Epithelial cell of esophagus (primary cell): ENCODE measurements around the gene PARP14.
"Not testable (repeated sequence)": the region's sequence is repeated elsewhere in the genome, so short reads cannot be mapped to it uniquely, and the experiment has no call there.

Source experiments
- DNase-seq: peaks from one replicate; pipeline ENCODE4 v3.0.0; 2010; ENCODE audit warnings: low read depth
- H3K4me3 ChIP-seq: 2 replicates; pipeline ENCODE4 v1.5.1; 2011; ENCODE audit warnings: mild to moderate bottlenecking, low read length, control low read depth
- CTCF ChIP-seq: IDR thresholded peaks from 2 replicates; pipeline ENCODE4 v1.5.1; 2011; ENCODE audit warnings: low read depth, mild to moderate bottlenecking, low read length, control low read depth, inconsistent platforms; ENCODE audit not compliant: insufficient read depth; ENCODE audit errors: missing control alignments

PARP14 gene

GRCh38 chr3:122646146-122646988 lies 34.3 kb upstream of the PARP14 start:
- no peak for DNase-seq
- TF ChIP-seq CTCF, result no peak
- H3K4me3 ChIP-seq, result no peak overlapping the region

- not testable (repeated sequence) for DNase-seq, H3K4me3 ChIP-seq
Observed at GRCh38 chr3:122651233-122651907, 29.3 kb upstream of the PARP14 start.

GRCh38 chr3:122651962-122652361 lies 28.7 kb upstream of the PARP14 start:
- not testable (repeated sequence) for H3K4me3 ChIP-seq, DNase-seq

GRCh38 chr3:122658336-122658735 lies 22.3 kb upstream of the PARP14 start:
- H3K4me3 ChIP-seq, DNase-seq: not testable (repeated sequence)

- no peak overlapping the region for H3K4me3 ChIP-seq
- DNase-seq, result peak; percentile 39
- TF ChIP-seq CTCF, result no peak
Observed at GRCh38 chr3:122660297-122660974, 20.2 kb upstream of the PARP14 start.

GRCh38 chr3:122661633-122662032 lies 19.0 kb upstream of the PARP14 start:
- no peak for DNase-seq
- H3K4me3 ChIP-seq, result no peak overlapping the region
- TF ChIP-seq CTCF, result no peak

- no peak overlapping the region for H3K4me3 ChIP-seq
- DNase-seq, result no peak
- TF ChIP-seq CTCF, result no peak
Observed at GRCh38 chr3:122662505-122662904, 18.1 kb upstream of the PARP14 start.

- no peak overlapping the region for H3K4me3 ChIP-seq
- no peak for DNase-seq
- no peak for TF ChIP-seq CTCF
Observed at GRCh38 chr3:122665226-122665786, 15.3 kb upstream of the PARP14 start.
